ENCODE measurements around the gene KISS1R. TPM values are rescaled to one million over a fixed set of nuclear protein-coding genes. Genes with fewer than 3 reads are reported as not detected.

KISS1R gene
- total and polyA plus RNA-seq, 7 experiments from 2014 or later: 0.72 to 3.0 (median 1.2) TPM

DNA sequence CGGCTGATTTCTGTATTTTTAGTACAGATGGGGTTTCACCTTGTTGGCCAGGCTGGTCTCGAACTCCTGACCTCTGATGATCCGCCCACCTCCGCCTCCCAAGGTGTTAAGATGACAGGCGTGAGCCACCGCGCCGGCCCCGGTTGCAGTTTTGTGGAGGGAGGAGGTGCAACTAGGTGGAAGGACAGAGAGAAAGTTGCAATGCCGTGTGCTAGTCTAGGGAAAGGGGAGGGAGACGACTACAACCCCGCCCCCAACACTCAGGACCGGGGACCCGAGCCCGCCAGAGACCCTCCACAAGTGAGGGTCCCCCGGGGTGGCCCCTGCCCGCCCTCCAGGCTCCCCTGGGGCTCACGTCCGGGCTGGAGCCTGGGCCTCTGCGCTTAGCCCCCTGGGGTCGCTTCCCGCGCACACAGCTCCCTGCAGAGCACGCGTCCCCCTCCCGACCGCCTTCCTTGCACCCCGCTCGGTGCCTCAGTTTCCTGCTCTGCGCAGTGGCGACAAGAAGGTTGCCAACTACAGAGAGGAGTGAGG, 7.5 kb downstream of the KISS1R start:
- peak overlapping the region; percentile 68 for H3K27ac ChIP-seq (ENCODE audit: low read depth, low read length)
- Mint-ChIP-seq H3K9me3 (no peaks in the 10 kb centered on the region), H3K4me3 (peak overlapping the region; percentile 60 to 85 (median 78)), H3K4me1 (peaks cover 5 to 22% (median 15%) of the 10 kb centered on the region in 7 donors), H3K27ac (peak overlapping the region in 3 of 9 donors; percentile 14 to 71 (median 70)), H3K36me3 (no peaks in the 10 kb centered on the region), H3K27me3 (no peaks in the 10 kb centered on the region)
- no peaks in the 10 kb centered on the region for H3K27me3 ChIP-seq (ENCODE audit: control insufficient read depth in 2 of 2, insufficient read depth in 2 of 2, low read length in 2 of 2)
- peaks cover 0 to 7% (median 0%) of the 10 kb centered on the region in 3 experiments for H3K36me3 ChIP-seq (ENCODE audit: control insufficient read depth in 2 of 3, insufficient read depth in 3 of 3, low read length in 3 of 3)
- intact Hi-C loops (cut with micrococcal nuclease): loop anchor here (1.0 to 5.0 kb wide), 8 partner anchors 16 to 317 kb away; partner anchors contain the start of genes WDR18 (in 2 of the 2), ATP5F1D (in 1 of the 2), GPX4 (in 1 of the 2) and POLR2E (in 1 of the 2)
- H3K4me1 ChIP-seq (ENCODE audit: control insufficient read depth in 2 of 2, insufficient read depth in 2 of 2, low read length in 2 of 2): peaks cover under 1 to 4% of the 10 kb centered on the region in 2 donors
- no peaks in the 10 kb centered on the region for H3K9me3 ChIP-seq (ENCODE audit: control insufficient read depth in 2 of 3, low read length in 3 of 3)
- ATAC-seq (no peak), DNase-seq (peak in 1 of 9 donors; percentile 47)
- ChIA-PET POLR2A (interaction anchor here (0.8 to 3.4 kb wide), 7 partner anchors 52 to 279 kb away, joined by 4 to 28 read pairs (median 5); partner anchors contain the start of gene WDR18), CTCF (interaction anchor here (1.1 to 6.9 kb wide), 5 partner anchors 58 to 156 kb away, joined by 3 to 106 read pairs (median 7); partner anchors contain the start of gene WDR18)
- peak overlapping the region; percentile 79 for H3K4me3 ChIP-seq (ENCODE audit: low read length)

DNA sequence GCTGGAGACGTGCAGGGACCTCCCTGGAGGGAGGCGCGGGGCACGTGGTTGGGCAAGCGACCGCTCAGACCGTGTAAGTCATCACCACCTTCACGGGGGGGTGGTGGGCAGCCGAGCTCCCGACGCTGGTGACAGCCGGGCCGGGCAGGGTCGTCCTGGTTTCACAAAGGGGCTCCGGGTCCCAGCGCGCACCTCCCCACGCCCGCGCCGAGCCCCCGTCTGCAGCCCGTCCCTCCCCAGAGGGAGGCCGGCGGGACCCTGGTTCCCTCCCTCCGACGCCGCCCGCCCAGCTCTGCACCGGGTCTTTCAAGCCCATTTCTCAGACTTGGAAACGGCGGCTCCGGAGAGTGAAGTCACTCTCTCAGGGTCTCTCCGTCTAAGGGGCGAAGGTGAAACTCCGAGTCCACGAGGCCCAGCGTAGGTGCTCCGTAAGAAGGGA, 8.0 kb downstream of the KISS1R start:
- Mint-ChIP-seq H3K9me3 (no peaks in the 10 kb centered on the region), H3K27me3 (no peaks in the 10 kb centered on the region), H3K4me3 (peak overlapping the region; percentile 60 to 85 (median 78)), H3K36me3 (no peaks in the 10 kb centered on the region), H3K4me1 (peaks cover 5 to 22% (median 15%) of the 10 kb centered on the region in 7 donors), H3K27ac (peak overlapping the region in 5 of 9 donors; percentile 26 to 80 (median 71))
- intact Hi-C loops (cut with micrococcal nuclease): loop anchor here (1.0 kb wide), 6 partner anchors 15 to 316 kb away; partner anchors contain the start of genes WDR18 (in 2 of the 2), ATP5F1D (in 1 of the 2), GPX4 (in 1 of the 2) and POLR2E (in 1 of the 2)
- H3K9me3 ChIP-seq (ENCODE audit: control insufficient read depth in 2 of 3, low read length in 3 of 3): no peaks in the 10 kb centered on the region
- H3K36me3 ChIP-seq (ENCODE audit: control insufficient read depth in 2 of 3, insufficient read depth in 3 of 3, low read length in 3 of 3): peaks cover 0 to 7% (median 0%) of the 10 kb centered on the region in 3 experiments
- ChIA-PET CTCF (interaction anchor here (1.3 to 6.9 kb wide), 3 partner anchors 58 to 69 kb away, joined by 5 to 106 read pairs (median 8); partner anchors contain the start of gene WDR18), POLR2A (interaction anchor here (0.8 to 3.4 kb wide), 5 partner anchors 59 to 278 kb away, joined by 4 to 28 read pairs (median 5); partner anchors contain the start of gene WDR18)
- DNase-seq: peak in 1 of 9 donors; percentile 57
- H3K4me3 ChIP-seq (ENCODE audit: low read length): peak overlapping the region; percentile 79
- peak; percentile 56 for ATAC-seq
- H3K27ac ChIP-seq (ENCODE audit: low read depth, low read length): peak overlapping the region; percentile 68
- no peaks in the 10 kb centered on the region for H3K27me3 ChIP-seq (ENCODE audit: control insufficient read depth in 2 of 2, insufficient read depth in 2 of 2, low read length in 2 of 2)
- peaks cover 0 to 4% of the 10 kb centered on the region in 2 donors for H3K4me1 ChIP-seq (ENCODE audit: control insufficient read depth in 2 of 2, insufficient read depth in 2 of 2, low read length in 2 of 2)

DNA sequence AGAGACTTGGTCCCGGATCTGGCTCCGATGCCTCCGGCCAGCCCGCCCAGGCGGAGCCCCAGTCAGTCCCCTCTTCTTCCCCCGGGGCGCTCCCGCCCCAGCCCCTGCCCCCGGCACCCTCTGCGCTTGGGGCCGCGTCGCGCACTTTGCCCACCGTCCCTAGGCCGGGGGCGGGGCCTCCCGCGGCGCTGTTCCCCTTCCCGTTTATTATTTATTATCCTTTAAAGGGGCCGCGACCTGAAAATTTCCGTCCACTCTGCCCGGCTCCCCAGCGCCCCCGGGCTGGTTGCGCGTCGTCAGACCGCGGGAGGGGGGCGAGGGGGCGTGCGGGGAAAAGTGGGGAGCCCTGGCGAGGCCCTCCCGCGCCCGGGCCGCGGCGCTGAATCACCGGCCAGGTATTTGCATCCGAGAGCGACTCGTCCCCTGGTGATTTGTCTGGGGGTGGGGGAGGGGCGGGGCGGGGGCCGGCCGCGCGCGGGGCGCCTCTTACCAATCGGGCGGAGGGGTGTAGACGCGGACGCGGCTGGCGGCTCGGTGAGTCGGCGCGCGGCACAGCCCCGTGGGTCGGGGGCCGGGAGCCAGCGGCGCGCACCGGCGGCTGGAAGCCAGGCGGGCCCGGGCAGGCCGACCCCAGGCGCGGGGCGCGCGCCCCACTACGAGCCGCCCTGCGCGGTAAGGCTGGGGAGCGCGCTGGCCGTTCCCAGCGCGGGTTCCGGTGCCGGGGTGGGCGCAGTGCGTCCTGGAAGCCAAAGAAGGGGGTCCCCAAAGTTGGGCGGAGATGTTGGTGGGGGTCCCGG, 8.6 kb downstream of the KISS1R start, which contains the start of gene ARID3A:
ARID3A (plus strand) TSS at position 510 of the 797 bp plus-strand sequence. CDS start 3,494 bp downstream, outside the sequence.
- no peaks in the 10 kb centered on the region for H3K27me3 Mint-ChIP-seq
- no peaks in the 10 kb centered on the region for H3K36me3 Mint-ChIP-seq
- Histone ChIP-seq H3K9me3 (ENCODE audit: control insufficient read depth in 2 of 3, low read length in 3 of 3) (no peaks in the 10 kb centered on the region), H3K27ac (ENCODE audit: low read depth, low read length) (peak within 1 kb of the TSS; percentile 68), H3K4me3 (ENCODE audit: low read length) (peak within 1 kb of the TSS; percentile 79), H3K4me1 (ENCODE audit: control insufficient read depth in 2 of 2, insufficient read depth in 2 of 2, low read length in 2 of 2) (peaks cover 0 to 4% of the 10 kb centered on the region in 2 donors), H3K36me3 (ENCODE audit: control insufficient read depth in 2 of 3, insufficient read depth in 3 of 3, low read length in 3 of 3) (peaks cover 0 to 7% (median 0%) of the 10 kb centered on the region in 3 experiments), H3K27me3 (ENCODE audit: control insufficient read depth in 2 of 2, insufficient read depth in 2 of 2, low read length in 2 of 2) (no peaks in the 10 kb centered on the region)
- H3K27ac Mint-ChIP-seq: peak within 1 kb of the TSS in 6 of 9 donors; percentile 14 to 80 (median 67)
- ChIA-PET POLR2A (interaction anchor here (1.9 to 3.4 kb wide), 2 partner anchors 58 to 70 kb away, joined by 8 to 28 read pairs; partner anchors contain the start of gene WDR18), CTCF (interaction anchor here (1.3 to 6.9 kb wide), 2 partner anchors 57 to 62 kb away, joined by 5 to 106 read pairs; partner anchors contain the start of gene WDR18)
- H3K4me3 Mint-ChIP-seq: peak within 1 kb of the TSS; percentile 63 to 88 (median 82)
- intact Hi-C loops (cut with micrococcal nuclease): loop anchor here (1.0 kb wide), 7 partner anchors 15 to 316 kb away; partner anchors contain the start of genes WDR18 (in 2 of the 2), ATP5F1D (in 1 of the 2), GPX4 (in 1 of the 2) and POLR2E (in 1 of the 2)
- DNase-seq (peak; percentile 59 to 83 (median 76)), ATAC-seq (peak; percentile 83)
- H3K9me3 Mint-ChIP-seq: no peaks in the 10 kb centered on the region
- H3K4me1 Mint-ChIP-seq: peaks cover 5 to 20% (median 13%) of the 10 kb centered on the region in 7 donors

DNA sequence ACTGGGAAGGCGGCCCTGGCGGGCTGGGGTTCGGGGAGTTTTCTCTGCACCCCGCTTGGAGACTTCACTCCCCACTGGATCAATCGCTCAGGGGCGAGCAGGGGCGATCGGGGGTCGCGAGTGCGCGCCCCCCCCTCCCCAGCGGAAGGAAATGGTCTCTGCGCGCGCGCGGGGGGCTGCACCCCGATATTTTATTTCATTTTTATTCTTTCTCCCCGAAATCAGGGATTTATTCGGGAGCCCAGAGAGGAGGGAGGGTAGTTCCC, 9.1 kb downstream of the KISS1R start:
- Mint-ChIP-seq H3K9me3 (no peaks in the 10 kb centered on the region), H3K4me3 (peak overlapping the region; percentile 63 to 85 (median 72)), H3K27me3 (no peaks in the 10 kb centered on the region), H3K36me3 (peaks cover 0 to 1% (median 0%) of the 10 kb centered on the region in 5 donors), H3K4me1 (peaks cover 2 to 15% (median 9%) of the 10 kb centered on the region in 7 donors), H3K27ac (peak overlapping the region in 1 of 9 donors; percentile 18)
- ChIA-PET POLR2A (no interaction called here), CTCF (no interaction called here)
- DNase-seq (no peak), ATAC-seq (no peak)
- no peaks in the 10 kb centered on the region for H3K27me3 ChIP-seq (ENCODE audit: control insufficient read depth in 2 of 2, insufficient read depth in 2 of 2, low read length in 2 of 2)
- H3K4me1 ChIP-seq (ENCODE audit: control insufficient read depth in 2 of 2, insufficient read depth in 2 of 2, low read length in 2 of 2): peaks cover 0 to 4% of the 10 kb centered on the region in 2 donors
- H3K36me3 ChIP-seq (ENCODE audit: control insufficient read depth in 2 of 3, insufficient read depth in 3 of 3, low read length in 3 of 3): peaks cover 0 to 7% (median 0%) of the 10 kb centered on the region in 3 experiments
- peak overlapping the region; percentile 58 for H3K4me3 ChIP-seq (ENCODE audit: low read length)
- peak overlapping the region; percentile 67 for H3K27ac ChIP-seq (ENCODE audit: low read depth, low read length)
- intact Hi-C loops (cut with micrococcal nuclease): loop anchor here in 1 of 2 donors (1.0 kb wide), 1 partner anchor 70 kb away; no protein-coding TSS in a partner anchor
- no peaks in the 10 kb centered on the region for H3K9me3 ChIP-seq (ENCODE audit: control insufficient read depth in 2 of 3, low read length in 3 of 3)

DNA sequence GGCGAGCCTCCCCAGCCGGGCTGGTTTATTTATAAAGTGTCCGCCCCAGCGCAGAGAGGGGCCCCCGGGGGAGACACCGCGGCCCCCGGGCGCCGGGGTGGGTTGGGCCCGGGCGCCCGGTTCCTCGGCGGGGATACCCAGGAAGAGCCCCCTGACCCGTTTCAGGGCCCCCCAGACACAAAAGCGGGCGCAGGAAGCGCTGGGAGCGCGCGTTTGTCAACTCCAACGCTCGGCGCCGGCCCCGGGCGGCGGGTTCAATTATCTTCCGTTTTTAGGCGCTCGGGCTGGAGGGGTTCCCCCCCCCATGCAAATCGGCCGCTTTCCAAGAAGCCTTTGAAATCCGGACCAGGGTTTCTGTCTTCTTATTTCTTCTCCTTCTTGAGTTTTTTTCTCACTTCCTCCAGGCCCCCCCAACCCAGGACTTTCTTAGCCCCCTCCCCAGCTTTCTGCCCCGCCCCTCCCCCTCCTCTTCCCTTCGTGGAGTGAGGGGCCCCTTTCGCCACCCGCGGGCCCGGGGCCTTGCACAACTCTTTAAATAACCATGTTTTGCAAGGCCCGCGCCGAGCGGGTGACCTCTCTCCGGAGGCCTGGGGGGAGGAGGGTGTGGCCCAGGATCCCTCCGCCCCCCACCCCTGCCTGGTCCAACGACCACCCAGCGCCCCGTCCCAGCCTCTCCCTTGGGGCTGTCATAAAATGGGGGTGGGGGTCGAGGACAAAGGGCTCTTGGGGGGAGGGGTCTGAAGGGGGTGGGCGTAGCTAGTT, 9.6 kb downstream of the KISS1R start:
- peak overlapping the region in 3 of 9 donors; percentile 14 to 78 (median 25) for H3K27ac Mint-ChIP-seq
- ChIA-PET CTCF (no interaction called here), POLR2A (no interaction called here)

More for the DNA sequence above, 9.6 kb downstream of the KISS1R start:
- no peaks in the 10 kb centered on the region for H3K27me3 ChIP-seq (ENCODE audit: control insufficient read depth in 2 of 2, insufficient read depth in 2 of 2, low read length in 2 of 2)
- peak; percentile 17 for ATAC-seq
- H3K4me1 ChIP-seq (ENCODE audit: control insufficient read depth in 2 of 2, insufficient read depth in 2 of 2, low read length in 2 of 2): peaks cover 0 to 4% of the 10 kb centered on the region in 2 donors
- Mint-ChIP-seq H3K27me3 (no peaks in the 10 kb centered on the region), H3K4me1 (peaks cover 0 to 11% (median 4%) of the 10 kb centered on the region in 7 donors), H3K9me3 (no peaks in the 10 kb centered on the region), H3K4me3 (peak overlapping the region; percentile 63 to 88 (median 78)), H3K36me3 (peaks cover 0 to 1% (median 0%) of the 10 kb centered on the region in 5 donors)
- H3K27ac ChIP-seq (ENCODE audit: low read depth, low read length): peak overlapping the region; percentile 67
- H3K4me3 ChIP-seq (ENCODE audit: low read length): peak overlapping the region; percentile 58
- H3K36me3 ChIP-seq (ENCODE audit: control insufficient read depth in 2 of 3, insufficient read depth in 3 of 3, low read length in 3 of 3): peaks cover 0 to 7% (median 0%) of the 10 kb centered on the region in 3 experiments
- no peaks in the 10 kb centered on the region for H3K9me3 ChIP-seq (ENCODE audit: control insufficient read depth in 2 of 3, low read length in 3 of 3)
- DNase-seq: peak in 2 of 9 donors; percentile 29 to 61
- intact Hi-C loops (cut with micrococcal nuclease): loop anchor here in 1 of 2 donors (1.0 kb wide), 1 partner anchor 70 kb away; no protein-coding TSS in a partner anchor
